Measurements from ENCODE around the gene MRGPRG. TPM values are rescaled to one million over a fixed set of nuclear protein-coding genes. Genes with fewer than 3 reads are reported as not detected.

Gene MRGPRG
- total RNA-seq, 2 experiments from 2014 or later = not detected

DNA sequence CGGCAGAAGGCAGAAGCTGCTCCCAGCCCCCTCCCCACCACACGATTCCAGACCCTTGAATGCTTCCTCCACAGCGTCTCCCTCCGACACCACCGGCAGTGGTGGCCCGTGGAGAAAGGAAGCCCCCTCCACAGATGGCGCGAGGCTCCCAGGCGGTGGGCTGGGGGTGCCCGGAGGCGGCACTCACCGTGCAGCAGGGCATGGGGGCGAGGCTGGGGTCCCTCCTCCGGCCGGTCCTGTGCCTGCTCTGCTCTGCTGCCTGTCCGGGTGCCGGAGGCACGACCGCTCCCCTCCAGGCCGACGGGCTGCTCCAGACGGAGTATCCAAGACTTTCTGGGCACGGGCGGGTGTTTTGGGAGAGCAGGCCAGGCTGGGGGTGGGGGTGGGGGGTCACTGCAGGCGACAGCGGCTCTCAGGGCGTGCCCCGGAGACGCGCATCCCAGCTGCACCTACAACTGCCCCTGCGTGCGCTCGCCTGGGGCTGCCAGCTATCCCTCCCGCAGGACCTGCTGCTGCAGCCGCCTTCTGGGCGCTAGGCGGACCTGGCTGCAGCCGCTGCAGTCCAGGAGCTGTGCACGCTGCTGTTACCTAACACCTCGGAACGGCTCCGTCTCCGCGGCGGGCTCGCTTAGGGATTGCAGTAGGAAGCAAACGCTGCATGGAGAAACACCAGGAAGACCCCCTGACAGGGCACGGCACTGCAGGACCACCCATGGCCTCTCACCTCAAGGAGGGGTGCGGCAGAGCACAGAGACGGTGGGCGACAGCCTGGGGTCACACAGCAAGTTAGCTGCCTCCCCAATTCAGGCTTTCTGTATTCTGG, 15.2 kb downstream of the MRGPRG start:
- ATAC-seq (ENCODE audit: poor library complexity) = no peak
- no peaks in the 10 kb centered on the region for H3K4me1 Mint-ChIP-seq (ENCODE audit: low read depth)
- ChIA-PET POLR2A (no interaction called here), CTCF (no interaction called here)
- H3K27me3 Mint-ChIP-seq = peaks cover 25% of the 10 kb centered on the region
- no peak overlapping the region for H3K27ac Mint-ChIP-seq
- TF ChIP-seq, protein P1, sequence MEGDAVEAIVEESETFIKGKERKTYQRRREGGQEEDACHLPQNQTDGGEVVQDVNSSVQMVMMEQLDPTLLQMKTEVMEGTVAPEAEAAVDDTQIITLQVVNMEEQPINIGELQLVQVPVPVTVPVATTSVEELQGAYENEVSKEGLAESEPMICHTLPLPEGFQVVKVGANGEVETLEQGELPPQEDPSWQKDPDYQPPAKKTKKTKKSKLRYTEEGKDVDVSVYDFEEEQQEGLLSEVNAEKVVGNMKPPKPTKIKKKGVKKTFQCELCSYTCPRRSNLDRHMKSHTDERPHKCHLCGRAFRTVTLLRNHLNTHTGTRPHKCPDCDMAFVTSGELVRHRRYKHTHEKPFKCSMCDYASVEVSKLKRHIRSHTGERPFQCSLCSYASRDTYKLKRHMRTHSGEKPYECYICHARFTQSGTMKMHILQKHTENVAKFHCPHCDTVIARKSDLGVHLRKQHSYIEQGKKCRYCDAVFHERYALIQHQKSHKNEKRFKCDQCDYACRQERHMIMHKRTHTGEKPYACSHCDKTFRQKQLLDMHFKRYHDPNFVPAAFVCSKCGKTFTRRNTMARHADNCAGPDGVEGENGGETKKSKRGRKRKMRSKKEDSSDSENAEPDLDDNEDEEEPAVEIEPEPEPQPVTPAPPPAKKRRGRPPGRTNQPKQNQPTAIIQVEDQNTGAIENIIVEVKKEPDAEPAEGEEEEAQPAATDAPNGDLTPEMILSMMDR (IDR thresholded peaks at IDR 0.05) = no peak
- no peaks in the 10 kb centered on the region for H3K36me3 ChIP-seq (ENCODE audit: insufficient read depth, low read length)
- no peaks in the 10 kb centered on the region for H3K4me1 ChIP-seq (ENCODE audit: insufficient read depth, low read length)
- no peaks in the 10 kb centered on the region for H3K36me3 Mint-ChIP-seq (ENCODE audit: low read depth)
- H3K9me3 Mint-ChIP-seq = no peaks in the 10 kb centered on the region
- DNase-seq = no peak
- H3K27me3 ChIP-seq (ENCODE audit: control insufficient read depth in 1 of 2, insufficient read depth in 2 of 2, low read length in 2 of 2) = peaks cover 21 to 23% of the 10 kb centered on the region in 2 experiments
- H3K4me3 Mint-ChIP-seq = no peak overlapping the region
- intact Hi-C loops (cut with DNase I, micrococcal nuclease) = no loop called here
- no peak overlapping the region for H3K4me3 ChIP-seq (ENCODE audit: low read length)
- peaks cover 0 to 19% of the 10 kb centered on the region in 2 experiments for H3K9me3 ChIP-seq (ENCODE audit: control insufficient read depth in 1 of 2, insufficient read depth in 1 of 2, low read length in 2 of 2)
- H3K27ac ChIP-seq (ENCODE audit: low read depth in 1 of 2, low read length in 2 of 2) = no peak overlapping the region

- Histone ChIP-seq H3K9me3 (ENCODE audit: control insufficient read depth in 1 of 2, insufficient read depth in 1 of 2, low read length in 2 of 2) (peaks cover 0 to 19% of the 10 kb centered on the region in 2 experiments), H3K27me3 (ENCODE audit: control insufficient read depth in 1 of 2, insufficient read depth in 2 of 2, low read length in 2 of 2) (peaks cover 21 to 23% of the 10 kb centered on the region in 2 experiments), H3K4me1 (ENCODE audit: insufficient read depth, low read length) (no peaks in the 10 kb centered on the region), H3K4me3 (ENCODE audit: low read length) (no peak overlapping the region), H3K36me3 (ENCODE audit: insufficient read depth, low read length) (no peaks in the 10 kb centered on the region), H3K27ac (ENCODE audit: low read depth in 1 of 2, low read length in 2 of 2) (no peak overlapping the region)
- ChIA-PET CTCF (no interaction called here), POLR2A (no interaction called here)
- H3K4me1 Mint-ChIP-seq (ENCODE audit: low read depth) = no peaks in the 10 kb centered on the region
- H3K36me3 Mint-ChIP-seq (ENCODE audit: low read depth) = no peaks in the 10 kb centered on the region
- TF ChIP-seq, protein P1 (IDR thresholded peaks at IDR 0.05) = no peak
- intact Hi-C loops (cut with DNase I, micrococcal nuclease) = no loop called here
- H3K27ac Mint-ChIP-seq = no peak overlapping the region
- H3K4me3 Mint-ChIP-seq = no peak overlapping the region
- DNase-seq = no peak
- ATAC-seq (ENCODE audit: poor library complexity) = no peak
- H3K27me3 Mint-ChIP-seq = peaks cover 27% of the 10 kb centered on the region
- no peaks in the 10 kb centered on the region for H3K9me3 Mint-ChIP-seq
Measured at GRCh38 chr11:3202759-3203158, 15.9 kb downstream of the MRGPRG start.

DNA sequence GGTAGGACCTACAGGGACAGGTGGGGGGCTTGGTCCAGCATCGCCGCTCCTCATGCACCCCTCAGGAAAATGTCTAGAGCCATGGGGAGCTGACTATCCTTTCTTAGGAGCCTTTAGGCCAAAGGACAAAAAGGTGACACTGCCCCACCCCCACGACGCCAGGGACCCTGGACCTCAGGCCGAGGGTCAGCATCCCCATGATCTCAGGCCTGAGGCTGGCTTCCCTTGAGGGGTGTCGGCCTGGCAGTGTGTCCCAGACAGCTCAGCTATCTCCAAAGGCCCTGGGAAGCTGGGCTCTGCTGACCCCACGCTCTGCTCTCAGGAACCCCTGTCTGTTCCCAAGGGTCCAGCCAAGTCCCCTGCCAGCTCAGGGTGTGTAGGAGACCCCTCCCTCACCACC, 16.3 kb downstream of the MRGPRG start:
- intact Hi-C loops (cut with DNase I, micrococcal nuclease) = no loop called here
- Histone ChIP-seq H3K4me1 (ENCODE audit: insufficient read depth, low read length) (no peaks in the 10 kb centered on the region), H3K36me3 (ENCODE audit: insufficient read depth, low read length) (no peaks in the 10 kb centered on the region), H3K27ac (ENCODE audit: low read depth in 1 of 2, low read length in 2 of 2) (no peak overlapping the region), H3K4me3 (ENCODE audit: low read length) (no peak overlapping the region), H3K9me3 (ENCODE audit: control insufficient read depth in 1 of 2, insufficient read depth in 1 of 2, low read length in 2 of 2) (peaks cover 0 to 17% of the 10 kb centered on the region in 2 experiments), H3K27me3 (ENCODE audit: control insufficient read depth in 1 of 2, insufficient read depth in 2 of 2, low read length in 2 of 2) (peaks cover 21 to 23% of the 10 kb centered on the region in 2 experiments)
- no peaks in the 10 kb centered on the region for H3K36me3 Mint-ChIP-seq (ENCODE audit: low read depth)
- H3K9me3 Mint-ChIP-seq = no peaks in the 10 kb centered on the region
- H3K27ac Mint-ChIP-seq = no peak overlapping the region
- ATAC-seq (ENCODE audit: poor library complexity) (no peak), DNase-seq (no peak)
- POLR2A ChIA-PET = no interaction called here
- CTCF ChIA-PET = no interaction called here
- TF ChIP-seq, protein P1 (IDR thresholded peaks at IDR 0.05) = no peak
- no peak overlapping the region for H3K4me3 Mint-ChIP-seq
- no peaks in the 10 kb centered on the region for H3K4me1 Mint-ChIP-seq (ENCODE audit: low read depth)
- H3K27me3 Mint-ChIP-seq = peaks cover 27% of the 10 kb centered on the region

All from CD4-positive, alpha-beta T cell (primary cell).